Endothelial cell of umbilical vein (primary cell): ENCODE results near the gene PARP12.

ENCODE experiments used
- CTCF ChIP-seq, 2 donors: IDR thresholded peaks; 1 replicate in 1 of 2; 2 replicates in 1 of 2; pipeline ENCODE4 v1.5.1; 2011; ENCODE audit warnings: low read length in 2 of 2, mild to moderate bottlenecking in 2 of 2, moderate library complexity in 2 of 2, control low read depth in 1 of 2, inconsistent platforms in 1 of 2, low read depth in 1 of 2; ENCODE audit not compliant: insufficient read depth in 1 of 2; ENCODE audit errors: extremely low read depth in 1 of 2
- EZH2 ChIP-seq: IDR thresholded peaks from 2 replicates; pipeline ENCODE4 v1.6.1; 2012; ENCODE audit warnings: borderline replicate concordance, low read depth, mild to moderate bottlenecking, moderate library complexity, low read length, inconsistent platforms; ENCODE audit not compliant: severe bottlenecking
- FOS ChIP-seq: IDR thresholded peaks from 2 replicates; pipeline ENCODE4 v1.6.1; 2011; ENCODE audit warnings: mild to moderate bottlenecking, low read length, moderate library complexity, borderline replicate concordance; ENCODE audit not compliant: insufficient read depth
- JUN ChIP-seq: IDR thresholded peaks from 2 replicates; pipeline ENCODE4 v1.6.1; 2011; ENCODE audit warnings: borderline replicate concordance, low read depth; ENCODE audit not compliant: insufficient read length, insufficient read depth
- MYC ChIP-seq: IDR thresholded peaks from one replicate; pipeline ENCODE4 v1.6.1; 2011; ENCODE audit warnings: mild to moderate bottlenecking, low read depth, low read length
- POLR2A ChIP-seq: IDR thresholded peaks from 2 replicates; pipeline ENCODE4 v1.6.1; 2012; ENCODE audit warnings: low read depth, mild to moderate bottlenecking, control low read depth, low read length
- POLR2AphosphoS5 ChIP-seq: IDR thresholded peaks from 2 replicates; pipeline ENCODE4 v1.6.1; 2012; ENCODE audit warnings: low read depth, mild to moderate bottlenecking, control low read depth, low read length, moderate library complexity; ENCODE audit not compliant: insufficient read depth
- TF ChIP-seq, protein P1 (sequence below): IDR thresholded peaks from 2 replicates; pipeline ENCODE4 v1.6.1; 2011; ENCODE audit not compliant: insufficient read depth, insufficient read length

DNA sequence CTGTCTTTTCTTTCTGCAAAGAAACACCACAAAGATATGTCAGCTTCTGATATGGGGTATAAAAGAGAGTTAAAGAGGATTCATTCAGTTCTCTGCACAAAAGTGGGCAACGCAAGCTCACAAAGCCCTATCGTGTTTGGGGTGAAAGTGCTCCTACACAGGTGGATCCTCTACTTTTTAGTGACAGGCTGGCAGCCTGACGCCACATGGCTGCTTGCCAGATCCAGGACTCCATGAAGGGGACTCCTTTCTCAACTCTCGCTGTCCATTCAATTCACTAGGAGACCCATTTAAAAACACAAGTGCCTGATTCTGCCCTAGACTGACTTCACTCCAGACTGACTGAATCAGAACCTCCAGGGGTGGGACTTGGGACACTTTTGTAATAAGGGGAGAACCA is 8.0 kb downstream of the PARP12 start:
- TF ChIP-seq CTCF (IDR thresholded peaks at IDR 0.05; ENCODE audit: extremely low read depth in 1 of 2, insufficient read depth in 1 of 2, low read depth in 1 of 2, low read length in 2 of 2): no peak
- no peak for TF ChIP-seq EZH2
- TF ChIP-seq POLR2A: no peak
- no peak for TF ChIP-seq POLR2AphosphoS5
- TF ChIP-seq, protein P1, sequence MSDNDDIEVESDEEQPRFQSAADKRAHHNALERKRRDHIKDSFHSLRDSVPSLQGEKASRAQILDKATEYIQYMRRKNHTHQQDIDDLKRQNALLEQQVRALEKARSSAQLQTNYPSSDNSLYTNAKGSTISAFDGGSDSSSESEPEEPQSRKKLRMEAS: no peak
- TF ChIP-seq JUN: no peak
- TF ChIP-seq MYC: no peak
- TF ChIP-seq FOS: no peak
